ENCODE measurements around the gene PRR14. TPM values are rescaled to one million over a fixed set of nuclear protein-coding genes. Genes with fewer than 3 reads are reported as not detected.
"Not testable (repeated sequence)": the region's sequence is repeated elsewhere in the genome, so short reads cannot be mapped to it uniquely, and the experiment has no call there.

The PRR14 gene
- total RNA-seq, 1 donor from 2014 or later, result 27.3 TPM

- Histone ChIP-seq H3K4me2 (ENCODE audit: low read length) (peak overlapping the region; percentile 94), H4K20me1 (ENCODE audit: insufficient read depth, low read length) (peaks cover 41% of the 10 kb centered on the region), H2AFZ (ENCODE audit: low read depth, low read length) (no peak overlapping the region), H3K36me3 (ENCODE audit: insufficient read depth, low read length) (peaks cover 28% of the 10 kb centered on the region), H3K9ac (ENCODE audit: low read length) (peak overlapping the region; percentile 98), H3K79me2 (ENCODE audit: insufficient read depth, low read length) (peaks cover 48% of the 10 kb centered on the region), H3K4me3 (ENCODE audit: insufficient read depth, low read depth, low read length) (peak overlapping the region; percentile 78), H3K4me1 (ENCODE audit: insufficient read depth, low read length) (peaks cover 16% of the 10 kb centered on the region), H3K27me3 (ENCODE audit: insufficient read depth, low read length) (no peaks in the 10 kb centered on the region), H3K9me3 (ENCODE audit: insufficient read depth, low read depth, low read length) (no peaks in the 10 kb centered on the region), H3K27ac (ENCODE audit: low read depth, low read length) (peak overlapping the region; percentile 71)
- Mint-ChIP-seq H3K36me3 (ENCODE audit: low read depth, unreplicated experiment) (peaks cover 7% of the 10 kb centered on the region), H3K4me3 (ENCODE audit: unreplicated experiment) (peak overlapping the region; percentile 28), H3K9me3 (ENCODE audit: unreplicated experiment) (no peaks in the 10 kb centered on the region), H3K27me3 (ENCODE audit: low read depth, unreplicated experiment) (no peaks in the 10 kb centered on the region), H3K4me1 (ENCODE audit: low read depth, unreplicated experiment) (peaks cover 12% of the 10 kb centered on the region), H3K27ac (ENCODE audit: unreplicated experiment) (peak overlapping the region; percentile 16)
- FAIRE-seq, result no peak
- peak; percentile 63 for DNase-seq (ENCODE audit: low read depth)
- TF ChIP-seq EZH2 (IDR thresholded peaks at IDR 0.05; ENCODE audit: insufficient read depth, low read length), result no peak
- no peak for TF ChIP-seq CTCF (IDR thresholded peaks at IDR 0.05; ENCODE audit: insufficient read depth, low read depth, low read length)
These were observed 49.7 kb downstream of the PRR14 start for GRCh38 chr16:30700491-30700890.

GRCh38 chr16:30700971-30701370, 50.2 kb downstream of the PRR14 start:
- Histone ChIP-seq H4K20me1 (ENCODE audit: insufficient read depth, low read length) (peaks cover 41% of the 10 kb centered on the region), H3K36me3 (ENCODE audit: insufficient read depth, low read length) (peaks cover 30% of the 10 kb centered on the region), H3K4me3 (ENCODE audit: insufficient read depth, low read depth, low read length) (peak overlapping the region; percentile 0), H3K79me2 (ENCODE audit: insufficient read depth, low read length) (peaks cover 50% of the 10 kb centered on the region), H3K9me3 (ENCODE audit: insufficient read depth, low read depth, low read length) (no peaks in the 10 kb centered on the region), H3K27me3 (ENCODE audit: insufficient read depth, low read length) (no peaks in the 10 kb centered on the region), H2AFZ (ENCODE audit: low read depth, low read length) (no peak overlapping the region), H3K9ac (ENCODE audit: low read length) (peak overlapping the region; percentile 98), H3K4me2 (ENCODE audit: low read length) (peak overlapping the region; percentile 94), H3K27ac (ENCODE audit: low read depth, low read length) (peak overlapping the region; percentile 71), H3K4me1 (ENCODE audit: insufficient read depth, low read length) (peaks cover 16% of the 10 kb centered on the region)
- peak overlapping the region; percentile 28 for H3K4me3 Mint-ChIP-seq (ENCODE audit: unreplicated experiment)
- peak overlapping the region; percentile 16 for H3K27ac Mint-ChIP-seq (ENCODE audit: unreplicated experiment)
- FAIRE-seq (no peak), DNase-seq (ENCODE audit: low read depth) (no peak)
- no peaks in the 10 kb centered on the region for H3K9me3 Mint-ChIP-seq (ENCODE audit: unreplicated experiment)
- H3K27me3 Mint-ChIP-seq (ENCODE audit: low read depth, unreplicated experiment), result no peaks in the 10 kb centered on the region
- TF ChIP-seq CTCF (IDR thresholded peaks at IDR 0.05; ENCODE audit: insufficient read depth, low read depth, low read length) (no peak), EZH2 (IDR thresholded peaks at IDR 0.05; ENCODE audit: insufficient read depth, low read length) (no peak)
- peaks cover 7% of the 10 kb centered on the region for H3K36me3 Mint-ChIP-seq (ENCODE audit: low read depth, unreplicated experiment)
- H3K4me1 Mint-ChIP-seq (ENCODE audit: low read depth, unreplicated experiment), result peaks cover 12% of the 10 kb centered on the region

GRCh38 chr16:30703071-30703470, 52.3 kb downstream of the PRR14 start:
- peaks cover 57% of the 10 kb centered on the region for H4K20me1 ChIP-seq (ENCODE audit: insufficient read depth, low read length)
- H3K4me1 ChIP-seq (ENCODE audit: insufficient read depth, low read length), result peaks cover 16% of the 10 kb centered on the region
- not testable (repeated sequence) for H2AFZ ChIP-seq (ENCODE audit: low read depth, low read length); H3K4me3 ChIP-seq (ENCODE audit: insufficient read depth, low read depth, low read length); H3K27me3 ChIP-seq (ENCODE audit: insufficient read depth, low read length); H3K4me2 ChIP-seq (ENCODE audit: low read length); DNase-seq (ENCODE audit: low read depth); H3K9me3 ChIP-seq (ENCODE audit: insufficient read depth, low read depth, low read length); H3K27ac ChIP-seq (ENCODE audit: low read depth, low read length); H3K27me3 Mint-ChIP-seq (ENCODE audit: low read depth, unreplicated experiment); FAIRE-seq; H3K9ac ChIP-seq (ENCODE audit: low read length); H3K9me3 Mint-ChIP-seq (ENCODE audit: unreplicated experiment)
- peaks cover 13% of the 10 kb centered on the region for H3K36me3 Mint-ChIP-seq (ENCODE audit: low read depth, unreplicated experiment)
- H3K79me2 ChIP-seq (ENCODE audit: insufficient read depth, low read length), result peaks cover 64% of the 10 kb centered on the region
- peak overlapping the region; percentile 40 for H3K4me3 Mint-ChIP-seq (ENCODE audit: unreplicated experiment)
- H3K27ac Mint-ChIP-seq (ENCODE audit: unreplicated experiment), result peak overlapping the region; percentile 62
- H3K36me3 ChIP-seq (ENCODE audit: insufficient read depth, low read length), result peaks cover 51% of the 10 kb centered on the region
- H3K4me1 Mint-ChIP-seq (ENCODE audit: low read depth, unreplicated experiment), result peaks cover 12% of the 10 kb centered on the region

Measured in astrocyte (in vitro differentiated cells and primary cell).